ENCODE measurements around the gene DPM2. TPM values are rescaled to one million over a fixed set of nuclear protein-coding genes. Genes with fewer than 3 reads are reported as not detected.

DPM2 gene
- total RNA-seq, 1 donor from 2014 or later = 20.9 TPM

- no peak for DNase-seq (ENCODE audit: low spot score)
These were observed 33.8 kb downstream of the DPM2 start for GRCh38 chr9:127903557-127904475.

GRCh38 chr9:127899128-127899943, 38.3 kb downstream of the DPM2 start, which contains the start of gene ST6GALNAC6:
ST6GALNAC6 (minus strand) TSS chr9:127899603; CDS start chr9:127897981, 1,622 bp downstream.
- DNase-seq (ENCODE audit: low spot score) = no peak

- DNase-seq (ENCODE audit: low spot score) = no peak
These were observed 39.1 kb downstream of the DPM2 start for GRCh38 chr9:127898433-127899127.

GRCh38 chr9:127897193-127897692, 40.4 kb downstream of the DPM2 start:
- DNase-seq (ENCODE audit: low spot score) = no peak

GRCh38 chr9:127896395-127897192, 41.1 kb downstream of the DPM2 start:
- no peak for DNase-seq (ENCODE audit: low spot score)

GRCh38 chr9:127895811-127896210, 41.8 kb downstream of the DPM2 start:
- DNase-seq (ENCODE audit: low spot score) = no peak

- no peak for DNase-seq (ENCODE audit: low spot score)
These were observed 44.3 kb downstream of the DPM2 start for GRCh38 chr9:127893392-127893791.

- no peak for DNase-seq (ENCODE audit: low spot score)
These were observed 44.8 kb downstream of the DPM2 start for GRCh38 chr9:127892831-127893230.

GRCh38 chr9:127890053-127890452, 47.6 kb downstream of the DPM2 start:
- no peak for DNase-seq (ENCODE audit: low spot score)

GRCh38 chr9:127887792-127888191, 49.9 kb downstream of the DPM2 start:
- DNase-seq (ENCODE audit: low spot score) = no peak

GRCh38 chr9:127886401-127886972, 51.2 kb downstream of the DPM2 start:
- no peak for DNase-seq (ENCODE audit: low spot score)

- DNase-seq (ENCODE audit: low spot score) = no peak
These were observed 52.0 kb downstream of the DPM2 start for GRCh38 chr9:127885508-127886281.

Other genes with a start within 250 kb of the DPM2 start
- gene CFAP157, start 230.9 kb downstream of the DPM2 start, total RNA-seq = 0.19 TPM
- 21.3 TPM for gene PTRH1, start 222.2 kb downstream of the DPM2 start, total RNA-seq
- not detected for gene TTC16, start 221.8 kb downstream of the DPM2 start, total RNA-seq
- gene TOR2A, start 202.6 kb downstream of the DPM2 start, total RNA-seq = 8.6 TPM
- 28.1 TPM for gene SH2D3C, start 159.2 kb downstream of the DPM2 start, total RNA-seq
- 105 TPM for gene CDK9, start 151.8 kb downstream of the DPM2 start, total RNA-seq
- 108 TPM for gene FPGS, start 135.0 kb downstream of the DPM2 start, total RNA-seq
- gene ENG, start 83.2 kb downstream of the DPM2 start, total RNA-seq = 243 TPM
- gene AK1, start 60.2 kb downstream of the DPM2 start, total RNA-seq = 68.3 TPM
- 109 TPM for gene ST6GALNAC6, start 38.3 kb downstream of the DPM2 start, total RNA-seq
- gene ST6GALNAC4, start 20.8 kb downstream of the DPM2 start, total RNA-seq = 40.0 TPM
- gene PIP5KL1, start 7.1 kb downstream of the DPM2 start, total RNA-seq = 2.2 TPM
- 12.8 TPM for gene EEIG1, start 43.1 kb upstream of the DPM2 start, total RNA-seq
- 5.7 TPM for gene NAIF1, start 129.5 kb upstream of the DPM2 start, total RNA-seq
- 89.5 TPM for gene SLC25A25, start 130.4 kb upstream of the DPM2 start, total RNA-seq
- gene PTGES2, start 189.9 kb upstream of the DPM2 start, total RNA-seq = 59.5 TPM
- gene LCN2, start 211.6 kb upstream of the DPM2 start, total RNA-seq = 0.64 TPM
- 63.7 TPM for gene BBLN, start 222.4 kb upstream of the DPM2 start, total RNA-seq